NOMO-1 treated with DMSO at 0.1 percent for 48 hours (cell line): ENCODE results near the gene TPM1.

Experiments
- DNase-seq: peaks from one replicate; lab custom pipeline; 2025; ENCODE audit not compliant: unreplicated experiment; lab: John Stamatoyannopoulos, UW

Gene TPM1

DNA sequence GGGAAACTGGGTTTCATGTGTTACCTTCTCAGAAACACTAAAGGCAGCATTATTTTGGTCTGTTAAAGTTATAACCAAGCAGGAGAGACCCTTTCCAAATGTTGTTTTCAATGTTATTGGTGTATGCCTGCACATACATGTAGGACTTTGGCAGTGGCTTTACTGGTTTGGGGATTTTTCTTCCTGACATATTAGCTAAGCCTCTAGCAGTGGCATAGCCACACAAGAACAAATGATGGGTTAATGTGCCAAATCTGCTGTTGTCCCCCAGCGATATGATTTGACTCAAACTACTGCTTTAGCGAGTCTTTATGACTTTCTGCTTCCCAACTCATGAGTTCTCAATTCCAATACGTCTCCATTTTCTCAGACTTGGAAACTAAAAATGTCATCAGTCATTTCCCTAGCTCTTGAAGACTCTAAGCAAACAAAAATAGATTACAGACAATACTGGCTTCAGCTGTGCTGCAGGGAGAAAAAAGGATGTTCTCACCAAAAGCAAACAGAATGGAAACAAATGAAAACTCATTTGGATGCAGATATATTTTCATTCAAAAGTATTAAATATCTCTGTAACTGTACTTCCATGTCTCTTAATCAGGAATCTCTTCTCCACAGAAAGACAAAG lies 29.6 kb downstream of the TPM1 start:
- DNase-seq, result no peak

DNA sequence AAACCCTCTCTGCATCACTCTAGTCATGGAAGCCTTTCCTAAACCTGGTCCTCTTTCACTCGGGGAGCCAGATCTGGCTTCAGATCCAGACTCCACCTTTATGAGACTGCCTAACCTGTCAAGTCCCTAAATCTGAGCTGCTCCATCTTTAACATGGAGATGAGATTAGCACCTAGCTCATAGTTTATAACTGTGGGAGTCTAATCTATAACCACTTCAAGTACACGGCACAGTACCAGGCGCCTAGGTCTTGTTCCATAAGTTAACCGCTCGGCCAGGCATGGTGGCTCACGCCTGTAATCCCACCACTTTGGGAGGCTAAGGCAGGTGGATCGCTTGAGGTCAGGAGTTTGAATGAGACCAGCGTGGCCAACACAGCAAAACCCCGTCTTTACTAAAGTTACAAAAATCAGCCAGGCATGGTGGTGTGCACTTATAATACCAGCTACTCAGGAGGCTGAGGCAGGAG lies 30.3 kb downstream of the TPM1 start:
- DNase-seq, result no peak

DNA sequence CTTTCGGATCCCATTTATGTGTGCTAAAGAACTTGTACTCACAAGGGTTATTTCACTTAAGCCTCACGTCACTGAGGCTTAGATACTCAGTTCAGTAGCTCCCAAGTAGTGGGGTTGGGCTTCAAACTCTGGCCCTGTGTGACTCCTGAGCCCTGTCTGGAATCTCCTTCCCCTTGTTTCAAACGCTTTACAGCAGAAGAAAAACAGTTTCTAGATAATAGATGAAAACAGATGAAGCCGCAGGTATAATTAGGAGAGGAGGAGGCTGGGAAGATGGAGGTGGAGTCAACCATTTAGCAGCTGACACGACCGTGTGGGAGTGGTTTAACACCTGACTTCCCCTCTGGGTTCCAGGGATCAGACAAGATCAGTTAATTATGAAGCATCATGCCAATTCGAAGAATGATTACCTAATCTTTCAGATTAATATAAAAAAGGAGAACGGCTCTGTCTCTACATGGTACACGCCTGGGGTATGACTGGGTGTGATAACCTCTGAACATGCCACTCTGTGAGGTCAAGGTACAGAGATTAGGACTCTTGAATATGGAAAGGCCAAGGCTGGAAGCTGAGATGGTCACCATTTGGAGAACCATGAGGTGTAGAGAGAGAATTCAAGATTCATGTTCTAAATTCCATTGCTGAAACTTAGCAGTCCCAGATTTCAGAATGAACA lies 31.1 kb downstream of the TPM1 start:
- DNase-seq, result no peak

DNA sequence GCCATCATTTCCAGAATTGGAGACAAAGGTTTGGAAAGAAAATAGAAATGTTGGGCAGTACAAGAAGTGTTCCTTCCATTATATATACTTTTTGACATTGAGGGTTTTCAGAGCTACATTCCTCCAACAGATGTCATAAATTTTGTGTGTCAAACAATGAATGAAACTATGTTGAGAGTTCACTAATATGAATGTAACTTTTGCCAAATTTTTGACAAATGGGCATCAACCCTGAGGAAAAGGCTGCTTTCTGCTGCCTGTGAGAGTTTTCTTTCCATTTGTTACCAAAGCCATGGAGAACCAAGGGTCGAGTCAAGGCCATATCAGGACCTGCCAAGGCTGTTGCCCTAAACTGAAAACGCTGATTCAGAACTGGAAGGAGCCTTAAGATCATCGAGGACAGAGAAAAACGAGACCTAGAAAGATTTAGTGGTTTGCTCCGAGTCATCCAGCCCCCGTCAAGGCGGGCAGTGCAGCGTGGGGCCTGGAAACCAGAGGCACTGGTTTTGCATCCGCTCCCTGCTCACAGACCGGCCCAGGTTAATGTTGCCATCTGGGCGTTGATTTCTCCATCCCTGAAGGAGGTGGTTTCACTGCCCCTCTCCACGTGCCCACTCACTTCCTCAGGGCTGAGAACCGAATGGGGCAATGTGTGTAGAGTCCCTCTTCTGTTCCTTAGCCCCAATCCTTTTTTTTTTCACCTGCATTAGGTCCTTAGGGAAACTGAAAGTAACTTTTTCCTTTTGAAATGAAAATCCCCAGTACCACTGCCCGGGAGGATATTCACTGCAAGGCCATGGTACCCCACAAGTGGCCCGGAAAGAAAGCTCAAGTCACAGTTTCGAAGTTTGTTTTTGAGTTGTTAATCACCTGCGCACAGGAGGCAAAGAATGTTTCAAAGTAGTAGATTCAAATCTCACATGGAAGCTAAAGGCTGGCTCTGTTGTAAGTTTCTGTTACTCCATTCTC lies 32.8 kb downstream of the TPM1 start:
- DNase-seq, result no peak

DNA sequence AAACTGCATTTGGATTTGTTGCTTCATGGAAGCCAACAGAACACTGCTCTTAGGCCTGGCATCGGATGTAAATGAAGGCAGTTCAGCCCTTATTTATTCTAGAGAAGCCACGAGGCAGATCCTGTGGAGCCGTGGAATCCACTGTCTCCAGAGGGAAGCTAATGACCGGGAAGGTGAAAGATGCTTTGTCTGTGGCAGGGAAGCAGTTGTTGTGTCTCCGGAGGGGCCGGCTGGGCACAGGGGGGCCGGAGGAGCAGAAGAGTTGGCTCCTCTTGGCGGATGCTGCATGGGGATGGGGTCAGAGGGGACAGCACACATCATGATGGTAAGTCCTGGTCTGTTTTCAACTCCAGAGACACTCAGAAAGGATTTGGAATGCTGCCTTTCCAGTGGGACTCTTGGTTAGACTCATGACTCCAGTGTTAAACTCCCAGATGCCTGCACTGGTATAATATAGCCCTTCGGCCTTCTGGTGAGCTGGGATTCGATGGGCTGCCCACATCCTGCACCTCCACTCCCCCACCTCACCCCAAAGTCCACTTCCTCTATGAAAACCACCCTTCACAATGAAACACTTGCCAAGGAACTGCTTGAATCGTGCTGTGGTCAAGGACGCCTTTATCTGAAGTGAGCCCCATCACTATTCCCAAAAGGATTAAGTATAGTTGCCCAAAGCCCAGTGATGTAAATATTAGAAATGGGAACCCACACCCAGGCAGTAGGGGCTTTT lies 33.6 kb downstream of the TPM1 start:
- DNase-seq, result no peak

DNA sequence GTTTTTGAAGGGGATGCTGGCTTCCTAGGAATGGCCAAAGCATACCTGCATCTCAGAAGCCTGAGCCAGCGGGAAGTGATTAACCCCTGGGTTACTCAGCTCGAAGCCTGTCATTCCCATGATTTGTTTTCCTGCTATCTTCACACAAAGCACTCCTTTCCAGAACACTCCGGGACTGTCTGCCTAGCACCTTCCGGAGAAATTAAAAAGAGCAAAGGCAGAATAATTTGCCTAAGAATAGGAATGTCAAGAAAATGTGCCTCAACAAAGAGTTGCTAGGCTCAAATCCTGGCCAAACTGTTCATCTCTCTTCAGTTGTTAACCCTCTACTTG lies 34.1 kb downstream of the TPM1 start:
- no peak for DNase-seq

DNA sequence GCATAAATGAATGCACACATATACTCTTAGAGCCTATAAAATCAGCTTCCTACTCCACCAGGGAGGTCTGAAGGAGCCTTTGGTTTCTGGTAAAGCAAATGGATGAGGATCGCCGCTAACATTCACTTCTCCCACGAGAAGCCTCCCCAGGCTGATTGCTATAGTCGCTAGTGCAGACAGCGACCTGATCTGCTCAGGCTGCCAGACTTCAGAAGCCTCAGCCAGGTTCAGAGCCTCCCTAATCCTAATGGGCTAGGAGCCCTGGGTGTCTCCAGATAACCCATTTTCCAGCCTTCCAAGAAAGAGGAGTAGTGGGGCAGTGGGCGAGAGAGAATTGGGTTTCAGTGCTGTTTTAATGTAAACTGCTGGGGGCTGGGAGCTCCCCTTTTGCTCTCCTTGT lies 35.4 kb downstream of the TPM1 start:
- no peak for DNase-seq

DNA sequence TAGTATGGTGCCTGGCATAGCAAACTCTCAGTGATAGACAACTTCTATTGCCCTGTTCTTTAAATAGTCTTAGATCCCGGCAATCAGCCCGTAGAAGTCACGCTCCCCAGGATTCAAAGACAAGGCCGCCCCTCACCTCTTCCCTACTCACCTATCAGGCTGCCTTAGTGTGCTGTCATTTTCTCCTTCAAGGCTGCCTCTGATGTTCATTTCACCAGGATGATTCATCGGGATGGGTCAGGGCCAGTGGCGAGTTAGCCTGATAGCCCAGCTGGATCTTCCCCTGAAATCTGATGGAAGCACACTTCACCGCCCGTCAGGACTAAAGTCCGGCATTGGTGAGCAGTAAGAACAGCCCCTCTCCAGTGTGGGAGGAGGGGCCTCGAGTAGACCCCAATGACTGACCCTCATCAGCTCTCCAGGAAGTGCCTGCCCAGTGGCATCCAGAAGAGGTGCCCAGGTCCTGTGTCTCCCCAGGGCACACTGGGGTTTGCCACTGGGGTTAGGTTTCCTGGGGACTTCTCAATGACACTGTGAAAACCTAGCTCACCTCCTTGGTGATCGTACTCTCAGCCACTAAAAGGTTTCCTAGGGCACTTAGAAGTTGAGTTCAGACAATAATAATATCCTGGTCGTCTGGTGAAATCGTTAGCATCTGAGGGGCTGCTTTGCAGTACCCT lies 37.5 kb downstream of the TPM1 start:
- no peak for DNase-seq

DNA sequence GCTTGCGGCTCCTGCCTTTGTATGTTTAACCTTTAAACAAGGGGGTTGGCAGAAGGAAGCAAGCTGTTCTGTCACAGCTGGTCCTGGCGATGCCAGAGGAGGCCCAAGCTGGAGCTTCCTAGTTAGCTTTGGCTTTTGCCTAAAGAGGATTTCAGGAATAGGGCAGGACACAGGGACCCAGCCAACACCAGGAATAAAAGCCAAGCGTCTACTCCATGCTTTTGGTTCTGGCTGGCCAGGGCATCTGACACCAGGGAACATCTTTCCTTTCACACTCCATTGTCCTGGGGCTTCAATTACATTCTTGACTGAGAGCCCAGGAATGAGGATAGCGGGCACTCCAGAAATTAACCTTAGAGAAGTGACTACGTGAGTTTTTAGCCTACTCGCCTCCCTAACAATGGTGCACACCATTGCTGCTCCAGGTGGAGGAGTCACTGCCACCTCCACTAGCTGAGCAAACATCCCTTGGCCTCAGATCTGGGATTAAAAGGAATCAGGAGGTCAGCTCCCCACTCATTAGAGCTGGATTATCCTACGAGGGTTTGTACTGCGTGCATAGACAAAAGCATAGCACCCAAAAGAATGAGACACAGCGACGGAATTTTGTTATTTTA lies 38.2 kb downstream of the TPM1 start:
- no peak for DNase-seq

DNA sequence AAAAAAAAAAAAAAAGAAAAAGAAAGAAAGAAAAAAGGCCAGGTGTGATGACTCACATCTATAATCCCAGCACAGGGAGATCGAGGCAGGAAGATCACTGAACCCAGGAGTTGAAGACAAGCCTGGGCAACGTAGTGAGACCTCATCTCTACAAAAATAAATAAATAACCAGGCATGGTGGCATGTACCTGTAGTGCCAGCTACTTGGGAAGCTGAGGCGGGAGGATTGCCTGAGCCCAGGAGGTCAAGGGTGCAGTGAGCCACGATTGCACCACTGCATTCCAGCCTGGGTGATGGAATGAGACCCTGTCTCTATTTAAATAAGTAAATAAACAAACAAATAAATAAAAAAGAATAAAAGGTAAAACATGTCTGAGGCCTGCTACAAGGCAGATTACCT lies 39.8 kb downstream of the TPM1 start:
- no peak for DNase-seq

DNA sequence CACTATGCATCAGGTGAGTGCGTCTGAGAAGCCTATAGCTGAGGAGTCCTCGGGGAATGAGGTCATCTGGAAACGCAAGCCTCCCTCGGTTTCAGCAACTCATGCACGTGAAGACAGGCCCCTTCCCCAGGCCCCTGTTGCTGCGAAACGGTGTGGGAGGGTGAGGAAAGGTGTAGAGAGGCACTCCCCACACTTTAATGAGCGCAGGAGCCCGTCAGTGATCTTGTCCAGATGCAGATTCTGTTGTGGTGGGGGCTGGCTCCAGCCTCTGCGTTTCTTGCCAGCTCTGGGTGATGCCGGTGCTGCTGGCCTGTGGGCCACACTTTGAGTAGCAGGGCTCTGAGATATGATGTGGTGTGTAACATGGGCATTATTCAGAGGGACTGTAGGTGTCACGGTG lies 40.5 kb downstream of the TPM1 start:
- no peak for DNase-seq

DNA sequence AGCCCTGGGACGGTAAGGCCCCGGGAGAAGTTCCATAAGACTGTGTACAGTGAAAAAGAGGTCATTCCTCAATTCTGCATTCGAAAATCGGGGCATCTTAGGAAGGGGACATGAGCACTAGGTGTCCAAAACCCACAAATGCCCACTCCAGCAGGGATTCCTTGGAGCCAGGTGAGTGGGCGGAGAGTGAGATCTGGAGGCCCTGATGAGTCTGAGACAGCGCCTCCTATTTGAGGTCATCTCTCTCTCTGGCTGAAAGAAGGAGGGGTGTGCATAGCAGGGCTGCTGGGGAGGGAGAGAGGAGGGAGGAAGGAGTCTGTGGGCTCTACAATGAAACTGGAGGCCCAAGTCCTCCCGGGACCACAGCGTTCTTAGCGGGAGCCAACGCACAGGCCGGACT lies 41.0 kb downstream of the TPM1 start:
- no peak for DNase-seq

DNA sequence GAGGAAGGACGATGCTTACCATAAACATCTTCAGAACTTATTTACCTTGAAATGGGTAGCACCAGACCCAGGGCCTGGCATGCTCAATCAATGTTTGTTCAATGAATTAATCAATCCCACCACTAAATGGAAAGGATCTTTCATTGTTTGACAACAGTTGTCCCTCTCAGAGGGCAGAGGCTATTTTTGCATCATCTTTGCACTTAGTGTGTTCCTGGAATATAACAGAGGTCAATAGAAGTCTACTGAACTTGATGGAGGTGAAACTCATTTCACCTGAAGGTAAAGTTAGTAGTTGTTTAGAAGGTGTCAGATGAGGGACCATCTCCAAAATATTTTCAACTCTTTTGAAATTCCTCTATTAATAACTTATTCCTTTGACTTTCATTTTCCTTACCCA lies 42.3 kb downstream of the TPM1 start:
- no peak for DNase-seq

DNA sequence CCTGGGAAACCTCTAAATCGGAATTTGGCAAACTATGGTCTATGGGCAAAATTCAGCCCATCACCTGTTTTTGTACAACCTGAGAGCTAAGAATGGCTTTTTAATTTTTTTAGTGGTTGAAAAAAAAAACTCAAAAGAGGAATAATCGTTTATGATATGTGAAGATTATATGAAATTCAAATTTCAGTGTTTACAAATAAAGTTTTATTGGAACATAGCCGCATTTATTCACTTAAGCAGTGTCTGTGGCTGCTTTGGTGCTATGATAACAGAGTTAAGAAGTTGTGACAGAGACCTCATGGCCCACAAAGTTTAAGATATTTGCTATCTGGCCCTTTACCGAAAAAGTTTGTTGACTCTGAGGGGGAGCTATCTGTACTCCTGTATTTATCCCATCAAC lies 42.7 kb downstream of the TPM1 start:
- no peak for DNase-seq

DNA sequence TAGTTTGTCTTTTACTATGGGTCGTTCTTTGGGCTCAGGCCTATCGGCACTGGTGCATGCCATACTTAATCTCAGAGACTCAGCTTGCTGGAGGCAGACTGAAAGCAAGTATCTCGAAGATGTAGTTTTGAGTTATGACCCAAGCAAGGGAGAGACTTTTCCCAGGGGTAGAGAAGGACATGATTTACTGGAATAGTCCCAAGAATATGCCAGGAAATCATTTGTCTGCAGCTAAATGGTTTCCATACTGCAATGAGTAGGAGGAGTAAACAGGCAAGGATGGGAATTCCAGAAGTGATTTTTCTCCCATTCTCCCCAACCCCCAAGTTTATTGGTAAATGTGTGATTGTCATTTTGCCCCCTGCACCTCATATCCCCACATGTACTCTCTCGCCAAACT lies 43.7 kb downstream of the TPM1 start:
- DNase-seq, result no peak

DNA sequence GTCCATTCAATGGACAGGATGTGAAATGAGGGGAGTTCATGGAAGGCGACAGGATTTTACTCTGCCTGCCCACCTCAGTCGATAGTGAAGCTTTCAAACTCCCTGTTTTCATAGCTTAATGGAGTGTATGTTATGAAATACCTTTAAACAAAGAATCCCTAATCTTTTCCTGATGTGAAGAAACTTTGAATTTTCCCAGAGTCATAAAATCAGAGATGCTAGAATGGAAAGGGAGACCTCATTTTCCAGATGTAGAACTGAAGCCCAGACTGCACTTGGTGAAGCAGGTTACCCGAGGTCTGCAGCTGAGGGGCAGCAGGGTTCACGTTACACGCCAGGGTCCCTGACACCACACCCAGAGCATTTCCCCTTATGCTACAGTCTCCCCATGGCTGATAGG lies 44.4 kb downstream of the TPM1 start:
- DNase-seq, result no peak

DNA sequence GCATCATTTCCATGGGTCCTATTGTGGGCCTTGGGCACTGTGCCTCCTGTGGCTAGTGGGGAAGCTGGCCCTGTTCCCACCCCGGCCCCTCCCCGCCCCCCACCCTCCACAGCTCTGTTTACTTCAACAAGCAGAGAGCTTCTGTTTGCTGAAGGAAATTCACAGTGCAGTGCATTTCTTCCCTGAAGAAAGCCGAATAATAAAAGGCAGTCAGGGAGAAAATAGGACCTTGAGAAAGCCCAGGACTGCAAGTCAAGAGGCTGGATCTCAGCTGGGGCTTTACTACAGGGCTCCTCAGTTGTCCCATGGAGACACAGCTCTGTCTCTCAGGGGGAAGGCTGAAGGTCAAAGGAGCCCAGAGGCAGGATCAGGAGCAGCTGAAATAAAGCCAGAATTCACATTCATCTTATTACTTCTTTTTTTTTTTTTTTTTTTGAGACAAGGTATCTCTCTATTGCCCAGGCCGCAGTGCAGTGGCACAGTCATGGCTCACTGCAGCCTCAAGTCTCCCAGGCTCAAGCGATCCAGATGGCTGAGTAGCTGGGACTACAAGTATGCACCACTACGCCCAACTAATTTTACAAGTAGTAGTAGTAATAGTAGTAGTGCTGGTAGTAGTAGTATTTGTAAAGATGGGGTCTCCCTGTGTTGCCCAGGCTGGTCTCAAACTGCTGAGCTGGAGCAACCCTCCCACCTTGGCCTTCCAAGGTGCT lies 46.1 kb downstream of the TPM1 start:
- DNase-seq, result no peak

DNA sequence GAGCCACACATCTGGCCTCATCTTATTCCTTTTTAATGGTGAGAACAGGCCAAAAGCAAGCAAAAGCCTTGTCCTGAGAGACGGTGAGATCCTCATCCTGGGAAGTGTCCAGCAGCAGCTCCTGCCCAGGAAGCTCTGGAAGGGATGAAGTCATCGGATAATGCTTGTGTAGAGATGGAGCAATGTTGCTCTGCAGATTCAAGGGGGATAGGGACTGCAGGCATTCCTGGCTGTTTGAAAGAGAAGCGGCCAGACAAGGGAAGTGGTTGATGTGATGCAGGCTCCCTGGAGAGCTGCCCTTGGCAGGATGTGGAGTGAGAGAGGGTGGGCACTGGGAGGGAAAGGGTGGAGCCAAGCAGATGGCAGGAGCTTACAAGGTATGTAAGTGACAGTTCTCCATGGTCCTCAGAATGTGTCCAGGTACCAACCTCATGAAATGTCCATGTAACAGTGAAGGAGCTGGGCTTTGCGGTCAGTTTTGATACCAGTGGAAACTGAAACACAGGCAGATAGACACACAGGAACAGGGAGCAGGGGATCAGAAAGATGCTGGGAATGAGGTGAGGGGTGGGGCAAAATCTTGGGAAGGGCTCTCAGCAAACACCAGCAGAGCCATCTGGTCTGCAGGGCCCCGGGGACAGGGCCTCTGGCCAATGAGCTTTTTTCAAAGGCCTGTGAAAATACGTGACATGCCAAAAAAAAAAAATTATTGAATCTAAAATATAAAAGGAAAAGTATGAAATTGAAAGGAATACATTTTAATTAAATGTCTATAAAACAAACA lies 46.9 kb downstream of the TPM1 start:
- DNase-seq, result no peak

DNA sequence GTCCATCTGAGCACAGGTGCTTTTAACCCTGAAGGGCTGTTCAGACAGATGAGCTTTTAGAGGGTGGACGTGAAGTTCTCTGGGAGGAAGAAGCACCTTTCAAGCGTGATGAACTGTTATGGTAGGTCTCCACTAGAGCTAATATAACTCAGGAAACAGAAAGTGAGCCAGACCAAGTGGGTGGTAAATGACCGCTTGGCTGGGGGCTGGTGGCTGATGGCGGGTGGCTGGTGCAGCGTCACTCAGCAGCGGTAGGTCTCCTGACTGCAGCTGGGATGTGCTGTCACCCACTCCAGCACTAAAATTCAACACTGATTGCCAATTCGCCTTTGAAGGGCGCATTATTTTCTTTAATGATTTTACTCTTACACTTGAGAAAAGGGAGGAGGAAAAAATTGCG lies 47.9 kb downstream of the TPM1 start:
- no peak for DNase-seq
